Measurements from ENCODE around the gene UQCRQ. TPM values are rescaled to one million over a fixed set of nuclear protein-coding genes. Genes with fewer than 3 reads are reported as not detected.

Gene UQCRQ
- 172 TPM for polyA plus RNA-seq (ENCODE audit: insufficient read length)

DNA sequence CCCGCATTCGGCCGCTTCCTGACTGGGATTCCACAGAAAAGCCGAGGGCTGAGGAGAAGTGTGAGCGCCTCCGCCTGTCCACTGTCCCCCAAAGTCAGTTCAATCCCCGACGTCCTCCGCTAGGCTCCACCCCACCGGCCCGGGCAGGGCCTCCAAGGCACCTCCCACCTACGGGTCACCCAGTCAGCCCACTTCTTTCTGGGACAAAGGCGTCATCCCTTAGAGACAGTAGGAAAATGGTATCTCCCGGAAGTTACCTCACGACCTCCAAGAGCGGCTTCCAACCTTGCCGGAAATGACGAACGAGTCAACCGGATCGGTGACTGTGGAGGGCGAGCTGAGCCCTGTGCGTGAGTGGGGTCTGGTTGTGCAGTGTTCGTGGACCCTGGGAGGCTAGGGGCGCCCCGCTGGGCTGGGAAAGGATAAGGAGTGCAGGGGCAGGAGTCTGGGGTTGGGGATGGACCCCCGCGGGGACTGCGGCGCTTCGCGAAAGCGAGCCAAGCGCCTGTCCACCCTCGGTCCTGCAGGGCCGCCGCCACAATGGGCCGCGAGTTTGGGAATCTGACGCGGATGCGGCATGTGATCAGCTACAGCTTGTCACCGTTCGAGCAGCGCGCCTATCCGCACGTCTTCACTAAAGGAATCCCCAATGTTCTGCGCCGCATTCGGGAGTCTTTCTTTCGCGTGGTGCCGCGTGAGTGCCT lies at the start of gene UQCRQ, which contains the start of gene GDF9:
UQCRQ (plus strand) TSS at position 301 of the 704 bp plus-strand sequence; CDS start at position 541, 240 bp downstream.
GDF9 (minus strand) TSS at position 128 of the 704 bp plus-strand sequence. CDS start 1,936 bp downstream, outside the sequence.
- peak; percentile 98 for DNase-seq

- no peak for DNase-seq
Observed at GRCh38 chr5:132817011-132817410, 49.4 kb upstream of the UQCRQ start.

- DNase-seq = no peak
Observed at GRCh38 chr5:132819468-132819867, 47.0 kb upstream of the UQCRQ start.

- peak; percentile 81 for DNase-seq
Observed at GRCh38 chr5:132820162-132820754, 46.2 kb upstream of the UQCRQ start.

- DNase-seq = no peak
Observed at GRCh38 chr5:132821350-132821749, 45.1 kb upstream of the UQCRQ start.

- no peak for DNase-seq
Observed at GRCh38 chr5:132821791-132822190, 44.7 kb upstream of the UQCRQ start.

- DNase-seq = peak; percentile 50
Observed at GRCh38 chr5:132822650-132823480, 43.6 kb upstream of the UQCRQ start.

DNA sequence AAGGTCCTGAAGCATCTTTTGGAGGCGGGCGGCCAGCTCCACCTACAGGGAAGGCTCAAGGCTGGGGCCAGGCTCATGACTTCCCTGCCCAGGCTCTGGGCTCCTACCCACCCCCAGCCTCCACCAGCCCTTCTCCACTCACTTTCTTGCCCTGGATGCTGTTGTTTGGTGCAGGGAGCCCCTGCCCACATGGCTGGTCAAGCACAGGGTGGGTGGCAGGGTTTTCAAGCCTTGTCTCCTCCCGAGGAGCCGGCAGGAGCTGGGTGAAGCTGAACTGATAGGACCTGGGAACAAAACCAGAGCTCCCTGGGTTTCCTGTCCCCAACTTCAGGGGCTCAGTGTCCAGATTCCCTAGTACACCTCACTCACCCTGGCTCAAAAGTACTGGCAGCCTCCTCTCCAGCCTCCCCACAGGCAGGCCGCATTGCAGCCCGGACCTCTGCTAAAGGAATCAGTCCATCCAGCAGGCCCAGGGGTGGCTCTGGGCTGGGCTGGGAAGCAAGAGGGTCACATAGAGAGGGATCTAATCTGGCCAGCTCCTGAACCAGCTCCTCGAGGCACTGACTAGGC lies 42.9 kb upstream of the UQCRQ start:
- DNase-seq = no peak

GRCh38 chr5:132824426-132824825 lies 42.0 kb upstream of the UQCRQ start:
- DNase-seq = no peak

- no peak for DNase-seq
Observed at GRCh38 chr5:132825033-132825833, 41.2 kb upstream of the UQCRQ start.

GRCh38 chr5:132825834-132826391 lies 40.5 kb upstream of the UQCRQ start:
- DNase-seq = no peak

GRCh38 chr5:132826424-132827082 lies 39.9 kb upstream of the UQCRQ start:
- DNase-seq = no peak

DNA sequence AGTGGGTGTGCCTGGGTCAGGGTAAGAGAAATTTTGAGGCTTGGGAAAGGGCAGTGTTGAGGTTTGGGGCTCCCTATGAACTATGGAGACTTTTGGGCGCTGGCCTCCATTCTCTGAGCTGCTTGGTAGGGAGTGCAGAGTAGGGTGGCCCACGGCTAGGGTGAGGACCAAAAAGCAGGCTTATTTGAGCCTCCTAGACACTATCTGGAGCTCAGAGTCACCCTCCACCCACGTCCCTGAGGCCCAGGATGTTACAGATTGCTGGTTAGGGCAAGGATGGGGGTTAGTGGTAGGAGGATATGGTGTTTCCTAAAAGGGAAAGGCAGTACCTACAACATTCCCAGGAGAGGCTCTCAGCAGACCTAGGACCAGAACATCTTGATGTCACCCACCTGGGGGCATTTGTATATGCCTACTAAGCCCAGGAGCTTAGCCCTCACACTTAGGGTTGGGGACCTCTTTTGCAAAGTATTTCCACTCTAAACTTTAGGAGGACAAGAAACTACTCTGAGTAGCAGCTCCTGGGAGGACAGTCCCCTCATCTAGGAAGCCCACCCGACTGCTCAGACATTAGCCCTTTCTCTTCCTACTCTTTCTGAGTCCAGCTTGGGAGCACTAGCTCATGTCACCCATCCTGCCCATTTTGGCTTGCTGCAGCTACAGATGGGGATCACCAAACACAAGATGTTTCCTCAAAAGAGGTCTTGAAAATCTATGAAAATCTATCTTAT lies 38.3 kb upstream of the UQCRQ start:
- DNase-seq = no peak

GRCh38 chr5:132828846-132829494 lies 37.5 kb upstream of the UQCRQ start:
- DNase-seq = no peak

DNA sequence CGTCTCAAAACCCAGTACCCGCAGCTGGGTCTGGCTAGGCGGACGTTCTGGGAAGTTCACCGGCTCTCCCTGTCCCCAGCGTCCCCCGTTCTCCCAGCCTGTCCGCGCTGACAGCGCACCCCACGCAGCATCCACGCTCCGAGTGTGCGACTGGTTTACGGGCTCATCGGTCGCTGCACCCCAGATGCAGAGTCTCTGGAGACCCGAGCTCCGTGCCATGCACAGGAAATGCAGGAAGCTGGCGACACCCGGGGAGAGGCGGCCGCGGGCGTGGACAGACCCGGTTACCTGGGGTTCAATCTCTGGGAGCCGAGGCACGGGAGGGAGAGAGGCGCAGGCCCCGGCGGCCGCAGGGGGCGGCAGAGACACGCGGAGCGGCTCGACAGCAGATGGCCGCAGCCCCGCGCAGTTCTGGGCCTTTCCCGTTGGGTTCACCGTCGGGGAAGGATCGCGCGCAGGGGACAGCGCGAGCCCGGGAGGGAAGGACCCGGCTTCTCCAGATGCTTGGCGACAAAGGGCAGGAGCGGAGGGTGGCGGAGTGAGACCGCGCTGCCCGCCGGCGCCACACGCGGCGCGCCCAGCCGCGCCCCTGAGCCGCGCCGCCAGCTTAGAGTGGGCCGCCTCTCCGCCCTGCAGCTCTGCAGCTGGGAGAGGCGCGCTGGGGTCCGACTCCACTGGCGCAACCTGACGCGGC lies 36.6 kb upstream of the UQCRQ start:
- DNase-seq = peak; percentile 86

DNA sequence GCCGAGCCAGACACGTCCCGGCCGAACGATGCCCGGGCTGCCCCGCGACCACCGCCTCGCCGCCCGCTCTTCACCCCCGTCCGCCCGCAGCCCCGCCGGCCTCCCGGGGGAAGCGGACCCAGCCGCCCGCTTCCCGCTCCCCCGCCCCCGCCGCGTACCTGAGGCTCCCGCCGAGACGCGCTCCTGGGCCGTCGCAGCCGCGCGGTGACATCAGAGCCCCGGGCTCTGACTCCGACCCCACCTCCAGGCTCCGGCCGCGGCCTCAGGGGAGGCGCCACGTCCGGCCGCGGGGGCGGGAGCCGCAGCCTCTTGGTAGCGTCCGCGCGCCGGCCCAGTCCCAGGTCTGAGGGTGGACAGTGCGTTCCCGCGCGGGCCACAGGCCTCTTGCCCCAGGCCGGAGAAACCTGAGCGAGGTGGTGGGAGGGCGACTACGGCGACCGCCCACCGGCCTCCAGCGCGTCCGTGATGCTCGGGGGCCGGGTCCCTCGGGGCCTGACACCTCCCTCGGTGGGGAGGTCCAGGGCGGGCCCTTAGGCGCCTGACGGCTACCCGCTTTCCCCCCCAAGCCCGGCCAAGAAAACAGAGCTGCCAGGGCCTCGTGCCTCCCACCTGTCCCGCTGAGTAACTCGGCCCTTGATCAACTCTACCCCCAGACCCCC lies 35.9 kb upstream of the UQCRQ start, which contains the start of gene SHROOM1:
SHROOM1 (minus strand) TSS at position 212 of the 659 bp plus-strand sequence. CDS start 4,507 bp downstream, outside the sequence.
- peak; percentile 51 for DNase-seq

GRCh38 chr5:132831095-132831860 lies 35.2 kb upstream of the UQCRQ start:
- DNase-seq = no peak

DNA sequence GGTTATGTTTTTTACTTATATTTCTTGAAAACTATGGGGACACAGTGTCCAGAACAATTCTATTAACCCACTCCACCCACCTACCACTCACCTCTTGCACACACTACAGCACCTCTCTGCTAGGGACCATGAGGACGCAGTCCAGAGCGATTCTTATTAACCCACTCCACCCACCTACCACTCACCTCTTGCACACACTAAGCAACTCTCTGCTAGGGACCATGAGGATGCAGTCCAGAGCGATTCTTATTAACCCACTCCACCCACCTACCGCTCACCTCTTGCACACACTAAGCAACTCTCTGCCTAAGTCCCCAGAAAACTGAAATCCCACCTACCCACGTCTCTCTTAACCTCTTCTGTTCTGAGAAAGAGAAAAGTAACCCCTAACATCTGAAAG lies 33.8 kb upstream of the UQCRQ start:
- DNase-seq = no peak

All from hindlimb muscle (tissue), 1 donor.